ENCODE results near the gene GPC6.
"Not testable (repeated sequence)": the region's sequence is repeated elsewhere in the genome, so short reads cannot be mapped to it uniquely, and the experiment has no call there.

Gene GPC6

DNA sequence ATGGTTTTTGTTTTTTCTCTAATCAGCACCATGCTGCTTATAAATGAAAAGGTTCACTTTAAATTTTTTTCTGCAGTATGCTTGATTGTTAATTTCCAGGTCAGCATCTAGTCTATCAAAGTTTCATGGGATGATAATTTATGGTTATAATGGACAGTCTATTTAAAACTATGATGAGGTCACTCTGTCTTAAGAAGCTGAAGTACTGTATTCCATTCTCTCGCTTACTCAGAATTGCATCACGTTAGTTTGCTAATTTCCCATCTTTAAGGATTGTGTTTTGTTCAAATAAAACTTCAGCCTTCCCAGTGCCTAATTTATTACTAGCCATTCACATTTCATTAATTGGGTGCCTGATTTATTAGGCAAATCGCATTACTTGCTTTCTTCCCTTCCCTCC is 94.3 kb downstream of the GPC6 start:
- no peak for DNase-seq (ENCODE audit: low read depth)

DNA sequence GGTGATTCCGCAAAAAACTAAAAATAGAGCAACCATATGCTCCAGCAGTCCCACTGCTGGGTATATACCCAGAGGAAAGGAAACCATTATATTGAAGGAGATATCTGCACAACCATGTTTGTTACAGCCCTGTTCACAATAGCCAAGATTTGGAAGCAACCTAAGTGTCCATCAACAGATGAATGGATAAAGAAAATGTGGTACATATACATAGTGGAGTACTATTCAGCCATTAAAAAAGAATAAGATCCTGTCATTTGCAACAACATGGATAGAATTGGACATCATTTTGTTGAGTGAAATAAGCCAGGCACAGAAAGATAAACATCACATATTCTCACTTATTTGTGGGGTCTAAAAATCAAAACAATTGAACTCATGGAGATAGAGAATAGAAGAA is 97.3 kb downstream of the GPC6 start:
- not testable (repeated sequence) for DNase-seq (ENCODE audit: low read depth)

DNA sequence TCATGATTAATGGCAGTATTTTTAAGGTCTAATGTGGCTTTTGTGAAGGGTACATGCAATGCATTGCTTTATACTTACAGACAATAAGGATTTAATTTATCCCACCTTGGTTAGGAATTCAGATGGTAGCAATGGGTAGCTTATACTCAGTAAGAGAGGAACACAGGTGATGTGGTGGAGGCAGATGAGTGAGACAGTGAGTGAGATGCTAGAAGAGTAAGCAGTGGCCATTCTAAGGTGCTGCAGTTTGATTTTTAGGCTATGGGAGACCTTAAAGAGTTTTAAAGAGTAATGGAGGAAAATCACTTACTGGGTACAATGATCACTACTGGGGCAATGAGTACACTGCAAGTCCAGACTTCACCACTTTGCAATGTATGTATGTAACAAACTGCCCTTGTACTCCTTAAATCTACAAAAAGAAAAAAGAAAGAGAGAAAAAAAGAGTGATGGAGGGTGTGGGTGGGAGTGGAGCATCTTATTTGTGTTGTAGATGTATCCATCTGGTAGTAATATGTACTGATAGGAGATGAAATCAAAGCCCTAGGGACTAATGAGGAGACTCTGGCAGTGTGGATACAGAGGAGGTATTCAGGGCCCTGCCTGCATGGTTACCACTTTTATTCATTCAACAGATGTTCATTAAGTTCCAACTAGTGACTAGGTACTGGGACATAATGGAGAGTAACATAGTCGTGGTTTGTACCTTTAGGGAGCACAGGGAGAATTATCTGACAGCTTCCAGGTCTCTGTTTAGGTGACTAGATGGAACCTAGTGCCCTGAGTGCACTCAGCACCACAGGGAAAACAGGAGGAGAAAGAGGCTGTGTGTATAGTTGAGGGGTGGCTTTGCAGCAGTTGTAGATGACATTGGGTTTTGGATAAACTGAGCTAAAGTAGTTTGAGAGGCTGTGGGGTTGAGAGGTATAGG is 99.0 kb downstream of the GPC6 start:
- DNase-seq (ENCODE audit: low read depth): no peak

DNA sequence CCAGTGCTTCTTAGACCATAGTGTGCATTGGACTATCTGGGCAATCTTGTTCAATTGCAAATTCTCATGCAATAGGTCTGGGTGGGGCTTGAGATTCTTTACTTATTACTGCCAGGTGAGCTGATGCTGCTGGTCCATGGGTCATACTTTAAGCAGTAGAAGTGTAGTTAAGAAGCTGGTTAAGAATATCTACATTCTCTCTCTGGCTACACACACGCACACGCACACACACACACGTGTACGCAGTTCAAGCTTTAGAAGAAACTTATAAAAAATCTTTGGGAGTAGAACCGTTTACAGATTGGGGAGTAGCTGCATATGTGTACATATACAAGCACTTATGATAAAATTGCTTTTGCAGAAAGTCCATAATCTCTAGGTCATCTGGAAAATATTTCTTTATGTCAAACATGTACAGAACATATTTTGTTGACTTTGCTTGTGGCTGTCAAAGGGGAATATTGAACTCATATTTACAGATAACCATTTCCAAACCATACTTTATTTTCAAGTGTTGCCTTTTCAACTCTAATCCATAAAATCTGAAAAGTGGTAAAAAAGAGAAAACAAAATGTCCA is 99.7 kb downstream of the GPC6 start:
- no peak for DNase-seq (ENCODE audit: low read depth)

DNA sequence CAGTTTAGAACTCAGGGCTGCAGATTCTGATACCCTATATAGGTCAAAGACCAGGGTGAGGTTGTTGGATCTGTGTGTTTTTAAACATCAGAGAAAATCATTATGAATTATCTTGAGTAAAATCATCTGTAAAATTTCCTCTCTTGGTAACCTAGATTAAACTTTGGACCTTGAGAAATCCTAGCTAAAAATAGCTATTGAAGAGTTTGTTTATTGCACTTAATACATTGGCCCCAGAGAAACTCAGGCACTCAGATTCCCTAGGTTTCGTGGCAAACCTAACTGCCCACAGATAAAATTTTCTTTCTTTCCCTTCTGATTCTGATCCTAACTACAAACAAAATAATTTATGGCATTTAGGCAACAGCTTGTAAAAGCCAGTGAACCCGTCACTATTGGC is 102.3 kb downstream of the GPC6 start:
- no peak for DNase-seq (ENCODE audit: low read depth)

DNA sequence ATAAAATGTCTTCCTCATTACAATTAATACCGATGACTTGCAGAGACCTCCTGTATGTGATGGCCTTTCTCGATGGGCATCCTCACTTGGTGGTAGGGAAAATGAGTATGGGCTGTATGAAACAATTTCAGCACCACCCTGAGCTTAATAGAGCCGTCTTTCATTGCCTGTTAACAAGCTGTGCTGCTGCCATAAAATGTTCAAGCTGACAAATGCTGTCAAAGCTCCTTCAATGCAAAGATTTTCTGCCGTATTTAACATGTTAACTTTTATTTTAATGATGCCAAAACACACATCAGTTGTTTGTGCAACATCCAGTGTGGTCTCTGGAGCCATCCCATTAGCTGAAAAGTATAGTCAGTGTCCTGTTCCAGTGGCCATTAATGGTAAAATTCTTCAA is 110.1 kb downstream of the GPC6 start:
- no peak for DNase-seq (ENCODE audit: low read depth)

DNA sequence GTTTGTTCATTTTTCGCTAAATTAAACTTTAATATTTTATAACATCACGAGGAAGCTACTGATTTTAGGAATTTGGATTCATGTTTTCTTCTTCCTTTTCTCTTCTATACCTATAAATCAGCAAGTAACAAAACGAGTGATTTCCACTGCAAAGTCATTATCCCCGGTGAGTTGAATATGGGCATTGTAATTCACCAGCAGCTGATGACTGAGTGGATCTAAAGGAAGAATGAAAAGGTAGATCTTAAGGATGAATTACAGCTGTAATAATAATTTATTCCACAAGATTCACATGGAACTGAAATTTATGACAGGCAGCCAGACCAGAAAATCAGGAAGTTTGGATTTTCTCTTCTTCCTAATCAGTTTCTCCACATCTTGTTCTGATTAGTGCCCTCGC is 111.4 kb downstream of the GPC6 start:
- no peak for DNase-seq (ENCODE audit: low read depth)

DNA sequence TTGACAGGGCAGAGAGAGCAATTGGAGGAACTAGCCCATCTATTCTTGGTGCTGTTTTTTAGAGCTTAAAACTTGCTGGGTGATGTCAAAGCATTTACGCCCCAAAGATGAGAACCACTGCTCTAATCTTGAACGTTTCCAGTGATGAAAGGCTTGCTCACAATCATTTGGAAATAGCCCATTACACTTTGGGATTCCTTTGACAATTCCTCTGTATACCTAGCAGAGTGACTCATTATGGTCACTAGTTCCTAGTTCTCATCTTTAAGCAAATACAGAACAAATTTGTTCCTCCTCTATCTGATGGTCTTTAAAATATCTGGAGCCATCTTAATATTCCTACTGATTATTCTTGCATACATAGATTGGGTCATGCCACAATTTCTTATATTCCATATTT is 112.3 kb downstream of the GPC6 start:
- DNase-seq (ENCODE audit: low read depth): no peak

DNA sequence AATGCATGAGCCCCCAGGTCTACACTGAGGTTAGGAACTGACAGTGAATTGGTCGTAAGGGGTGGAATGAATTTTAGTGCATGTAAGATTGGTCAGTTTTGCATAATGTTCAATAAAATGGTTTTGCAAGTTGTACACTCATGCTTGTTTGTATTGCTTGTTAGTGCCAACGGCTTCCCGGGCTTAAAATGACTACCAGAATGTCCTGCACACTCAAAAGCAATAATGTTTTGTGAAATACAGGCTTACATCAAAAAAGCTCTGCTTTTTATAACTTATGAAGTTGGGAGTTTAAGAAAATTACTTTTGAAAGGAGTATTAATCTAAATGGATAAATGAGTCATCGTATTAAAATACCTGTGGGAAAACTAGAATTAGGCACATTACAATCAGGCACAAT is 112.9 kb downstream of the GPC6 start:
- DNase-seq (ENCODE audit: low read depth): no peak

DNA sequence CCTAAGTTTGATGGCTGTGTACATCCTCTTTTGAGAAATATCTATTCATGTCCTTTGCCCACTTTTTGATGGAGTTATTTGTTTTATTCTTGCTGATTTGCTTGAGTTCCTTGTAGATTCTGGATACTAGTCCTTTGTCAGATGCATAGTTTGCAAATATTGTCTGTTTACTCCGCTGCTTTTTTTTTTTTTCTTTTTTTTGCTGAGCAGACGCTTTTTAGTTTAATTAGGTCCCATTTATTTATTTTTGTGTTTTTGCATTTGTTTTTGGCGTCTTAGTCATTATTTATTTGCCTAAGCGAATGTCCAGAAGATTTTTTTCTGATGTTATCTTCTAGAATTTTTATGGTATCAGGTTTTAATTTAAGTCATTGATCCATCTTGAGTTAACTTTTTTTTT is 114.9 kb downstream of the GPC6 start:
- no peak for DNase-seq (ENCODE audit: low read depth)

DNA sequence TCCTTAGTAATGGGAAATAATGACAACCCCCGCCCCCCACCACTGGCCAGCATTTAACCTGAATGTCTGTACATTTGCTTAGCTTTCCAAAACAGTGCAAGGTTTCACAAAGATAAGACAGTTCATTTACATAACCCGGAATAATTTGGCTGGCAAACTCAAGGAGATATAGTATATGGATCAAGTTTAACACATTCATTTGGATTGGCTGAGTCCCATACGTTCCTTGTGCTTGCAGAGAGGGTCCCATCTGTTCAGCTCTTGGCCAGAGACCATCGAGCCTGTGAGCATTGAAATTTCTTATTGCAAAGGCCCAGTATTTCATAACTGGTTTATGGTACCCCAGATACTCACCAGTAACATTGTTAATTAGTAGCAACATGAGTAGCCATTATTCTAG is 116.5 kb downstream of the GPC6 start:
- DNase-seq (ENCODE audit: low read depth): no peak

DNA sequence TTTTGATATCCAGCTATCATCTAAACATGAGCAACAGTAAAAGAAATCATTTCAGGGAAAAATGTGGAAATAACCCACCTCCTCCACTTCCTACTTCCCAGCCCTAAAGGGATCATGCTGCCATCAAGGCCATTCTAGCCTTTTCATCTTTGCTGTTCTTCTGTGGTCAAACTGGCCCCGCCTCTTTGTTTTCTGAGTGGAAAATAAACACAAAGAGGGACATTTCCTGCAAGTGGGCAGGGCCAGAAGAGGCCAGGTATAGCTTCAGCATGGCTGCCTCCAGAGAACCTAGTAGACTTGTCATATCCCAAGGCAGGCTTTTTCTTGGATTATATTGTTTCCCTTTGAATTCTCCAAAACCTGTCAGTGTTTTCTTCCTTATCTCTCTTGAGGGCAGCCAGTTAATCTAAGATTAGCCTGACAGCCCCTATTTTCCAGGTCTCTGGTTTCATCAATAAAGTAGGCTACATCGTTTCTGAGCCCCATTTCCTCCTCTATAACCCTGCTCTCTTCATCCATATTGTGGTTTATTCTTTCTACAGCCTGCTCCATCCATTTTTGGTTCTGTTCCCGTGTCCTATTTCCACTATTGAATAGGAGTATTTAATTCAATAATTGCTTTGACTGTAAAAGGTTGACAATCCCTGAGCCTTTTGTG is 117.6 kb downstream of the GPC6 start:
- DNase-seq (ENCODE audit: low read depth): no peak

DNA sequence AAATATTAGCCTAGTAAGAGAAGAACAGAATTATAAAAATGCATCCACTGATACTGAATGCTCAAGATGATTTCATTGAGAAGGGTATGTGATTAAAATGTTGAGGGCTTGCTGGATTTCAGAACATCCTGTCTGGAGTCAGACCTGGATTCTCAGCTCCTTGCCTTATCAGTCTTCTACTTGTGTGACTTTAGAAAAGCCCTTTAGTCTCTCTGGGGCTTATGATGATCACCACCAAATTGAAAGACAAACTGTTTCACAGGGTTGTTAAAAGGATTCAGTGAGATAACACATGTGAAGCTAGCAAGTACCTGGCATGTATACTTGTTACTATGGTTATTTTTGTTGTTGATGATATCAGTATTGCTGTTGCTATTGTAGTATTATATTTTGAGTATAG is 118.4 kb downstream of the GPC6 start:
- no peak for DNase-seq (ENCODE audit: low read depth)

DNA sequence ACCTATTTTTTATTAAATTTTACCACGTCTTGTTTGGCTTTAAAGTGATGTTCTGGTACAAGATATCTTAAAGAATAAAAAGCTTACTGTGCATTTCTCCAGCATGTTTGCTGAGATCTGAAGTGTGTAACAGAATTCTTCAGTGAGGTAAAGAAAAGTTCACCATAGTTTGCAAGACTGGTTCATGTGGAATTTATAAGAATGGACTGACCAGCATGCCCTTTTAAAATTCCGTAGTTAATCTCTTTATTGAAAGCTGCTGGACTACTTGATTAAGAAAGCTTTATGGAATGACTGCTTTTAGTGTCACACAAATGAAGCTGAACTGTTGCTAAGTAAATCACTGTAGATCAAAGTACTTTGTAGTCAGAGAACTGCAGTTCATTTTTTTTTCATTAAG is 119.2 kb downstream of the GPC6 start:
- DNase-seq (ENCODE audit: low read depth): no peak

DNA sequence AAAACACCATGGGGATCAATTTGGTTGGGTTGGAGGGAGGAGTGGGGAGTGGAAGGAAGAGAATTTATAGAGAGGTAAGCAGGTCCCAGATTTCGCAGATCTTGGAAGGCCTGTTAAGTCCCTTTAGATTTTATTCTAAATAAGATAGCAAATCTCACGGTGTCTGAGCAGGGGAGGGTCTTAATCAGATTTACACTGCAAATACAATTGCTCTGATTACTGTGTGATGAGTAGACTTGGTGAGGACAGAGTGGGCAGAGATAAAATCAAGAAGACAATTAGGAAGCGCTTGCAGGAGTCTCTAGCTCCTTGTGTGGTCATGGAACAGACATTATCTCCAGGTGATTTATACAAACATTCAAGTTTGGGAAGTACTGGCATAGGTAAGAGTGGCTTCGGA is 126.0 kb downstream of the GPC6 start:
- DNase-seq (ENCODE audit: low read depth): no peak

DNA sequence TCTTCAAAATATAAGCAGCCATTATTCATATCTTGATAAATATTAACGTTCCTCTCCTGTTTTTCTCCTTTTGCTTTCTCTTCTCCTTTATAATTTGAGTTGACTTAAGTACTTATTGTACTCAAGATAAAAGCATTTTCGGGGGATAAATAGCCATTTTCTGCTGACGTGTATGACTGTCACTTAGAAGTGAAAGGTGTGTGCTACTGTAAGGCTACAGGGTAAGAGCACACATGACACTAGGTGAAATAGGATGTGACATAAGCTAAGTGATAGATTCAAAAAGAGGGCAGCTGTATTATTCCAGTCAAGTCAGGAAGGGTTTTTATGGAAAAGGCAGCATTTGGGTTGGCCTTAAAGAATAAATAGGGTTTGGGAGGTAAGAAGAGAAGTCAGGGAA is 128.5 kb downstream of the GPC6 start:
- DNase-seq (ENCODE audit: low read depth): no peak

DNA sequence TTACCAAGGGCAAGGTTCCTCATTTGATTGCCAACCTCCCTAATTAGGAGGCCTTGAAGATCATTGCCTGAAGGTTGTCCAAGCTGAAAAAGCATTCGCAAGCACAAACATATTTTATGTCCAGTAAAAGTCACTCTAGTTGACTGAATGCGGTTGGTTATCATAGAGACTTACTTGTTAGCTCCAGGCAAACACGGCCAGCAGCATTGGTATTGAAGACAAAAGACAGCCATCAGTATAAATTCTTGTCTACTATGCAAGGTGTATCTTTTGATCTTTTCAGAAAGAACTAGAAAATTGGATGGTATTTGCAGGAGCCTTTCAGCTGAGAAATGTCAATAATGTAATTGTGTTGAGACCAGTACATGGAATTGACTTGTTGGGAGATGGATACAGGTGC is 129.9 kb downstream of the GPC6 start:
- no peak for DNase-seq (ENCODE audit: low read depth)

DNA sequence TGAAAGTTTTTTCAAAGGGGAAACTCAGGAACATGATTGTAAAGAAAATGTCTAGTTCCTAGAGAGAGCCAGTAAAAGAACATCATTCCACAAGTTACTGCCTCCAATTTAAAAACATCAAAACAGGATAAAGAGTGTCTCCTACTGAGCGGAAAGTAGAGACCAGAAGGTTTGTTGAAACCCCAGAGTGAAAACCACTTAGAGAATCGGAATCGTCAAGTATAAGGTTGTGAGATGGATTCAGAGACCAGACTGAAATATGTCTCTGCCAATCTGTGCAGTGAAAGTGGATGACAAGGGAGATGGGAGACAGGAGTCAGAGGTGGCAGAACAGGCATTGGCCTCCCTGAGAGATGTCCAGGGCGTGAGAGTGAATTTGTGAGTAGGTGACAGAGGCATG is 133.4 kb downstream of the GPC6 start:
- no peak for DNase-seq (ENCODE audit: low read depth)

DNA sequence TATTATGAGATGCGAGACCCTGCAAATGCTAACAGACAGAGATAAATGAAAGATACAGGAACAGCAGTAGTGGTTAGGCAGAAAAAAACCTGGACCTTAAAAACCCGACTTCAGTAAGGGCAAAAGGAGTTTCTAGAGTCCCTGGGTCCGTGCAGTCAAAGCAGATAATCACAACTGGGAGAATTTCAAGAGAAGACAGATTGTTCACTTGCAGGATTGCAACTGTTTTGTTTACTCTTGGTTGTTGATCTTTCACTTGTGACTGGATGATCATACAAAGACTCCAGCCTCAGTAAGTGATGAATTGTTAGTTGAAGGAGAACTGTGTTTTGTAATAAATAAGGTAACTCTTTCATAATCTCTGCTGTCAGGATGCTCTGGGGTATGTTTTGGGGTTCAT is 135.1 kb downstream of the GPC6 start:
- no peak for DNase-seq (ENCODE audit: low read depth)

DNA sequence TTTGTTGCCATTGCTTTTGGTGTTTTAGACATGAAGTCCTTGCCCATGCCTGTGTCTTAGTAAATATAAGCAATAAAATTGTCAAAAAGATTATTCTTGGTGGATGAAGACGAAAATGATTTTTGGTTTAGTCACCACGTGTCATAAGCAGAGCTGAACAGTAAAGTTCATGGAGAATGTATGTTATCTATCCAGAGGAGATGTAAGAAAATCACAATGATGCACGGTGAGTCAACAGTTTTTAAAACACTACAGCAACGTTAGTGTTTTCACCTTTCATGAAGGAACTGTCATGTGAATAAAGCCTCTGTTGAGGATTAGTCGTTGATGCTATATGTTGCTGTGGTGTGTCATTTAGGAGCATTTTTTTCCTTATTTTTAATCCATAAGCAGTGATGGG is 137.6 kb downstream of the GPC6 start:
- DNase-seq (ENCODE audit: low read depth): no peak

DNA sequence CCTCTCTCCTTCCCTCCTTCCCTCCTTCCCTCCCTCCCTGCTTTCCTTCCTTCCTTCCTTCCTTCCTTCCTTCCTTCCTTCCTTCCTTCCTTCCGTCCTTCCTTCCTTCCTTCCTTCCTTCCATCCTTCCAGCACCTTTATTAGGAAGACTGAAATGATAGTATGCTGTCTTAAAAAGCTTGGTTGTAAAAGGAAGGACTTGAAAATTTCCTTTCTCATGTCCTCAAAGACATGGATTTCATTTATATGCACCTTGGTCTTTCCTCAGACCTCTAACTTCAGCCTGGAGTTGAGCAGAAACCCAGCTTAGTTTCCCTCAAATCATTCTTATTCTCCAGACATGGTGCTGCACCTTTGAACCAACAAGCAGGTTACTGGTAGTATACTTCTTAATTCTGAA is 141.7 kb downstream of the GPC6 start:
- DNase-seq (ENCODE audit: low read depth): no peak

DNA sequence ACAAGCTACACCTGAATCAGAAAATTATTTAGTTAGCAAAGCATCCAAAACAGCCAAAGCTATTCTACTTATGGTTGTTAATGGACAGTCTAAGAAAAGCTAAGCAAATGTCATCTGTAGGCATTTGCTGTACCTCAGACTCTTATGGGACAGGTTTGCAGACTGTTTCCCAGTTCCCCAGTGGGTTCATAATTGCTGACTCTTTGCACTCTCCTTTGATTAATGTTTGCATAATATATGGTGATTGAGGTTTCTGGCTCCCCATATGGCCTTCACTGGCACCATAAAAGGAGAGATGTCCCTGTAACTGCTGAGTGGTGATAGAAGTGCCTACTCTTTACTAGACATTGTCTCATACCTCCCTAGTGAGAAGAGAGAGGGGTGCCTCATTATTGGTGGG is 142.1 kb downstream of the GPC6 start:
- no peak for DNase-seq (ENCODE audit: low read depth)

DNA sequence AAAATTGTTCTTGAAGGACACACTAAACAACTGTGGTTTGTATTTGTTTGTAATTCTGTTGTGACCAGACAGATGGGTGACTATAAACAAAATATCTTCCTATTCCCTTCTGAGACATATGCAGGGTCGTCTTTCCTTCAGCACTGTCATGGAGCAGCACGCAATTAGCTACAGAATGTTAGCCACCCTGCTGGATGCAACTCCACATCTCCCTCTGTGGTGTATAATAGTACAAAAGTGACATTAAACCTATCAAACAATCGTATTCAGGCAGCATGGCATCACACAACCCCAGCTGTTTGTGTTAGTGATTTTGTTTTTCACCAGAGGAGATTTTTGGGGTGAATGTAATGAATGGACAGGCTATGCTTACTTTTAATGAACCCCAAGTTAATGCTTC is 146.2 kb downstream of the GPC6 start:
- DNase-seq (ENCODE audit: low read depth): no peak
